GM19023 (cell line): Measurements from ENCODE around the gene FSCN2.

ENCODE experiments used
- ATAC-seq: cut with Tn5 transposase; IDR thresholded peaks from one replicate; pipeline ENCODE4 v1.9.1; 2021; ENCODE audit warnings: mild to moderate bottlenecking, moderate library complexity; ENCODE audit not compliant: unreplicated experiment

Gene FSCN2

DNA sequence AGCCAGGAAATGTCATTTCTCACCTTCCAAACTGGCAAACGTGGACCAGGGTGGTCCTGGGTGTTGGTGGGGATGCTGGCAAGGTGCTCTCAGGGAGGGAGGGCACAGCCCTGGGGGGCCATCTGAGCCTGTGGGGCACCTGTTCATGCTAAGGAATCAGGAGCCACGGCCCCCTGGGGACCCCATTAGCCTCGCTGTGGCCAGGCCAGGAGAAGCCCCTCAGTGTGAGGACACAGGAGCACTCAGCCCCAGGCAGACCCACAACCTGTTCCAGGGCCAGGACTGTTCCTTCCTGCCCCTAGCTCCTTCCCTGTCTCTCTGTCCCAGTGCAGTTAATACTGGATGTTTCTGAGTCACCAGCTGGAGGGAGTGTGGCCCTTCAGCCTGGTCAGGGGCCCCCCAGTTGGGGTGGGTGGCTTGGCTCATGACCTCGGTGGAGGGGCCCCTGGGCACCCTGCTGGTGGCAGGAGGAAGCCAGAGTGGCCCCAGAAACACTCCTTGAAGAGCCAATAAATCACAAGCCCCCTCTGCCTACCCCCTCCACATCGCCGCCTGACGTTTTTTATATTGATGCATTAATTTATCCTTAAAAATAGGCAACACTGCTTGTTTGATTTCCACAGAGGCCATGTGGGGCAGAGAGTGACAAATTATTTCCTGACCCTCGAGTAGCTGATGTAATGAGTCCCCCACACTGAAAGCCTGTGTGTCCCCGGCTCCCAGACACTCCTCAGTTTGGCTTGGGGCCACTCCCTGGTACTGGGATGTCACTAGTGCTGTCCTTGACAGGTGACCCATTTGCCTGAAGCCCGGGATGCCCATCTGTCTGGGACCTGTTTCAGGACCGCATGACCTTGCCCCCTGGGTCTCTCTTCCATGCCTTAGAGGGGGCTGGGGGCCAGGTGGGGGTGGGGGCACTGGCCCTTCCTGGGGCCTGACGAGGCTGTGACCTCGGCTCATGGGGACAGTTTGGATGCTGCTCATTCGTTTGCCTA, 37.9 kb upstream of the FSCN2 start:
- no peak for ATAC-seq

GRCh38 chr17:81491181-81491581, 37.0 kb upstream of the FSCN2 start:
- no peak for ATAC-seq

DNA sequence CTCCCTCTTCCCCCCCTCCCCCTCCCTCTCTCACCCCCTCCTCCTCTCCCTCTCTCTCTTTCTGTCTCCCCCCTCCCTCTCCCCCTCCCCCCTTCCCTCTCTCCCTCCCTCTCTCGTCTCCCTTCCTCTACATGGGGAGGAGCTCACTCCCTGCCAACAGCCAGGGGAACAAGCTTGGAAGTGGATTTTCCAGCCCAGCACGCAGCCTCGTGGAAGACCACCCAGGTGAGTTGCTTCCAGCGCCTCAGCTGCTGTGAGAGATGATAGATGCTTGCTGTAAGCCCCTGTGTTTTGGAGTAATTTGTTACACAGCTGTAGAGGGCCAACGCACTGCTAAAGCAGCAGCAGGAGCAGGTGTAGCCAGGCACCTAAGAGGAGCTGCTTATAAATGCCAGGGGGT, 36.4 kb upstream of the FSCN2 start:
- ATAC-seq: no peak

DNA sequence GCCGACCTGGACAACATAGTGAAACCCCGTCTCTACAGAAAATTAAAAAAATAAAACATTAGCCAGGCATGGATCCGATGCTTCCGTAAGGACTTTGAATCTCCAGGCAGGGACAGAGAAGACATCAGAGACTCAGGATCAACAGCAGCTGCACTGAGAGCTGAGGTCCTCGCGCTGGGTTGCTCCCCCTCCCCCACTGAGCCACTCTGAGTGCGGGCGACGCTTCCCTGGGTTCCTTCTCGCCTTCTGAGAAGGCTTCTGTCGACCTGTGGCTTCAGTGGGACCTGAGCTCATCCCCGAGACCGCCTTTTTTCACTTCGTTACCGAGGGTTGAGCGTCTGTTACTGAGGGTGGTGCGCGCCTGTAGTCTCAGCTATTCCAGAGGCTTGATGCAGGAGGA, 36.0 kb upstream of the FSCN2 start:
- ATAC-seq: no peak

GRCh38 chr17:81492706-81493105, 35.5 kb upstream of the FSCN2 start:
- ATAC-seq: no peak

DNA sequence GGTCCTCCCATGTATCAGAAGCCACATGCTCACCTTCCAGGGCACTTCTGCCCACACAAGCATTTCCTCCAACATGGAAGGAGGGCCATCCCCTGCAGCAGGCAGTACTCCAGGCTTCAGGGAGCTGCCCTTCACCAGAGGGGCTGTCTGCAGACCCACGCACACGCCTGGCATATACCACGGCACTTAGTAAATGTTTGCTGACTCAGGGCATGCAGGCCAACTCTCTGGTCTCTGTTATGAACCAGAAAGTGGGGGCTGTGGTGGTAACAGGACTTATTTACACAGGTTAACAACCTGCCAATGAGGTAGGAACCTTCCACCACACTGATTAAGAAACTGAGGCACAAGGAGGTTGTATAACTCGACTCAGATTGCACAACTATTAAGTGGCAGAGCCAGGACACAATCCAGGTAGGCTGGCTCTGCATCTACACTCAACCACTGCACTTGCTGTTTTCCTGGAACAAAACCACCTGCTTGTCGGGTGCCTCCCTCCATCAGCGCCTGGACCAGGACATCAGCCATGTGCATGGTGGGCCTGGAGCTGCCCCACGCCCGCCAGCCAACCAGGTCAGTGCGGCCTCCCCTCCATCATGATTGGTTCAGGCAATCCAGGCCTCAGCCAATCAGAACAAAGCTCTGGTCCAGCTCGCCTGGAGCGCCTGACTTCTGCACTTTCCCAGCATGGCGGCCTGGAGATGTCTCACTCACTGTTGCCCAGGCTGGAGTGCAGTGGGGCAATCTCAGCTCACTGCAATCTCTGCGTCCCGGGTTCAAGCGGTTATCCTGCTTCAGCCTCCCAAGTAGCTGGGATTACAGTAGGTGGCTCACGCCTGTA, 34.8 kb upstream of the FSCN2 start:
- ATAC-seq: no peak

DNA sequence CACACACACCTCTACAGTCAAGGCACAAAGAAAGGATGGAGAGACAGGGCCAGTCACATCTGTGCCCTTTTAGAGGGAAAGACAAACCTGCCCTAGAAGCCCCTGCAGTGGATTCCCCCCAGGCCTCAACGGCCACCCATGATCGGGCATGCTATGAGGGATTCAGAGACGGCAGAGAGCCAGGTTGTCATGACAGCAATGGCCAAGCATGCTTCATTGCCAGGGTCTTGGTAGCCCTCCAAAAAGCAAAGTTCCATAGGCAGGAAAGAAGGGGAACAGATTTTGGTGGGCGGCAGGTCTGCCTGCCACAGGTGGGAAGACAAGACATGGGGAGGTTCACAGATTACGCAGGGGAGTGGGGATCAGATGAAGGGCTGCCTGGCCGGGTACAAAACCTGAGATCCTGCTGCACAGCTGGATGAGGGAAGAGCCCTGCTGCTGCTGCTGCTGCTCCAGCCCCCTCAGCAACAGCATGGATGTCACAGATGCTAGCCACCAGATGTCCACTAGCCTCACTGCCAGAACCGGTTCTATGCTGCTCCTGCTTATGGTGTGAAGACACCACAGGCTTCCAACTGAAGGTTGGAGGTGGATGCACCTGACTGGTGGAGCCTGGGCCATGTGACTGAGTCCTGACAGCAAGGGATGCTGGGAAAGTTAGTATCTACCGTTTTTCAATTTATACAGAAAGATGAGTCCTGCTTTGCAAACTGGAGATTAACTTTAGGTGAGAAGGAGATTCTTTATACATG, 33.4 kb upstream of the FSCN2 start:
- no peak for ATAC-seq

DNA sequence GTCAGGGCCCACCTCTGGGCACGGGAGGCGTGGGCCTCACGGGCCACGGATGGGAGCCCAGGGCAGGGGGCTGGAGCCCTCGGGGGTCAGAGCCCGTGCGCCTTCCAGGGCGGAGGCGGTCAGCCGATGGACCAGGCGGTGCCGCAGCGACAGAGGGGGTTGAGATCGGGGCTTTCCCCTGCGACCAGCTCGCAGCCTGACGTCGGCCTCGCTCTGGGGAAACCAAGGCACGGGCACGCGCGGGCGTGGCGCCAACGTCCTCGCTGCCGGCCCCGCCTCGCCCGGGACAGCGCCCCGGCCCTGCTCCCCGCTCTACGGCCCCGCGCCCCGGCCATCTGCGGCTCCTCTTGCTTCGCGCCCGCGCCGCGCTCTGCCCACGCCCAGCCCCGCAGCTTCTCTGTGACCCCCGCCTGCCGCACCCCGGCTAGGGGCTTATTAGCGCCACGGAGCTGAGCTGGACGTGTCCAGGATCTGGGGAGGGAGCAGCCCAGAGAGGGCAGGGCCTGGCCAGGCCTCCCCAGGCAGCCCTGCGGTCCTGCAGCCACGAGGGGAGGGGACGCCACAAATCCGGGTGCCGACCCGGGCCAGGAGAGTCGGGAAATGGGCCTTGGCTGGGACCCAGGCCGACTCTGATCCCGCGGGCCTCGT, 29.1 kb upstream of the FSCN2 start:
- no peak for ATAC-seq

GRCh38 chr17:81499601-81499970, 28.6 kb upstream of the FSCN2 start:
- ATAC-seq: no peak

- ATAC-seq: no peak
These were observed 28.1 kb upstream of the FSCN2 start for GRCh38 chr17:81500047-81500446.

GRCh38 chr17:81502471-81503017, 25.6 kb upstream of the FSCN2 start:
- ATAC-seq: no peak

GRCh38 chr17:81503619-81504018, 24.6 kb upstream of the FSCN2 start:
- no peak for ATAC-seq

- no peak for ATAC-seq
These were observed 19.5 kb upstream of the FSCN2 start for GRCh38 chr17:81508639-81509206.

DNA sequence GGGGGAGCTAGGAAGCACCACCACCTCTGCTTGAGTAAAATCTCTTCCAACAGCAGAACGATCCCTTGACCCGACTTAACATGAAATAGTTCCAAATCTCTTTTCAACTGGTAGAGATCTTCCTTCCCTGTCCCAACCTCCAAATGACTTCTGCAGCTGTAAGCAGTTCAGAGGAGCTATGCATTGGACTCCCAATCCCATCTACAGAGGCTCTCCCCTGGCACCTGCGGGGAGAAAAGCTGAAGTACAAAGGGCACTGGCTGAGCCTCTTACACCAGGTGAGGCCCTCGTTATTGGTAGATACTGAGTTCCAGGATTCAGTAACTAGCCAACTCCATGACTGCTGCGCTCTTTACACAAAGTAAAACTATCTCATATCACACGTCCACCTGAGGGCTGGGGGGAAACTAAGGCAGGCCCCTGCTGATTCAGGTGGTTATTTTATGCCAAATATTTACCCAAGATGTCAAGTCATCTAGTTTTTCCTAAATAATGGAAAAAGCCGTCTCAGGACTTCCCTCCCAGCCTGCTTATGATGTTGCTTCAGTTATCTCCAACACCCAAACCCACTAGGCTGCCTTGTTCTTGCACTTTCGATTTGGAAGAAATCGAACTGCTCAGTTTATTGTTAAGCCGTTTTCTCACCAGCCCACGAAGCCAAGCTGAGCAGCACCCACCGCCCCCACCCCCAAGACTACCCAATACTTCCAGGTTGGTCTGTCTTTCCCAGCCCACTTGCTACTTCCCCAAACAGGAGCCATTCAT, 18.8 kb upstream of the FSCN2 start:
- no peak for ATAC-seq

GRCh38 chr17:81509972-81510784, 18.0 kb upstream of the FSCN2 start:
- ATAC-seq: no peak

DNA sequence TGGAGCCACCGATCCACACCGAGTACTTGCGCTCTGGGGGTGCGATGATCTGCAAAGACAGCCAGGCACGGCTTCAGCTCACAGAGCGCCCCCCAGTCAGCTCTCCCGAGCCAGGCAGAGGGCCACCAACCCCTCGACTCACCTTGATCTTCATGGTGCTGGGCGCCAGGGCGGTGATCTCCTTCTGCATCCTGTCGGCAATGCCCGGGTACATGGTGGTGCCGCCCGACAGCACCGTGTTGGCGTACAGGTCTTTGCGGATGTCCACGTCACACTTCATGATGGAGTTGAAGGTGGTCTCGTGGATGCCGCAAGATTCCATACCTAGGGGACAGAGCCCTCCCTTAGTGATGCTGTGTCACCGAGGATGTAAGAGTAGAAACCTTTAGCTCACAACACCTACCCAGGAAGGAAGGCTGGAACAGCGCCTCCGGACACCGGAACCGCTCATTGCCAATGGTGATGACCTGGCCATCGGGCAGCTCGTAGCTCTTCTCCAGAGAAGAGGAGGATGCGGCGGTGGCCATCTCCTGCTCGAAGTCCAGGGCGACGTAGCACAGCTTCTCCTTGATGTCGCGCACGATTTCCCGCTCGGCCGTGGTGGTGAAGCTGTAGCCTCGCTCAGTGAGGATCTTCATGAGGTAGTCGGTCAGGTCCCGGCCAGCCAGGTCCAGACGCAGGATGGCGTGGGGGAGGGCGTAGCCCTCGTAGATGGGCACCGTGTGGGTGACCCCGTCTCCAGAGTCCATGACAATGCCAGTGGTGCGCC, 17.2 kb upstream of the FSCN2 start:
- no peak for ATAC-seq

- no peak for ATAC-seq
These were observed 16.7 kb upstream of the FSCN2 start for GRCh38 chr17:81511554-81511803.
